Neural crest cell (in vitro differentiated cells): ENCODE data around the gene SART3. TPM values are rescaled to one million over a fixed set of nuclear protein-coding genes. Genes with fewer than 3 reads are reported as not detected.

Source experiments
- DNase-seq: peaks from one replicate; pipeline ENCODE4 v3.0.0; 2021; ENCODE audit warnings: low read depth, mixed read lengths, low spot score
- H3K27ac Mint-ChIP-seq: one replicate; pipeline ENCODE4 v1.8.0; 2021; ENCODE audit warnings: mild to moderate bottlenecking, mixed read lengths; ENCODE audit not compliant: unreplicated experiment
- H3K27me3 Mint-ChIP-seq: 2 replicates; pipeline ENCODE4 v1.8.0; 2021; ENCODE audit warnings: low read depth, mild to moderate bottlenecking, mixed read lengths
- H3K36me3 Mint-ChIP-seq: 2 replicates; pipeline ENCODE4 v1.8.0; 2021; ENCODE audit warnings: low read depth, mild to moderate bottlenecking, mixed read lengths
- H3K4me1 Mint-ChIP-seq: 2 replicates; pipeline ENCODE4 v1.8.0; 2021; ENCODE audit warnings: mixed read lengths
- H3K4me3 Mint-ChIP-seq: one replicate; pipeline ENCODE4 v1.8.0; 2021; ENCODE audit warnings: mild to moderate bottlenecking, mixed read lengths
- H3K9me3 Mint-ChIP-seq: 2 replicates; pipeline ENCODE4 v1.8.0; 2021; ENCODE audit warnings: mixed read lengths
- CTCF ChIP-seq: fragments of 200-600 bp; sonication (generic); conservative IDR thresholded peaks from 2 replicates; pipeline ENCODE4 v1.5.0; 2021; ENCODE audit warnings: antibody characterized with exemption, mild to moderate bottlenecking
- total RNA-seq: library from RNA; stranded (reverse); gene quantifications from 2 replicates; pipeline ENCODE4 v1.2.1, GENCODE V29; 2021

SART3 gene
- total RNA-seq, 1 donor from 2014 or later = 89.5 TPM

- no peak for TF ChIP-seq CTCF
- peaks cover 7% of the 10 kb centered on the region for H3K36me3 Mint-ChIP-seq
- no peaks in the 10 kb centered on the region for H3K9me3 Mint-ChIP-seq
- DNase-seq = no peak
- H3K27me3 Mint-ChIP-seq = no peaks in the 10 kb centered on the region
- H3K4me1 Mint-ChIP-seq = no peaks in the 10 kb centered on the region
- no peak overlapping the region for H3K27ac Mint-ChIP-seq
- no peak overlapping the region for H3K4me3 Mint-ChIP-seq
Measured at GRCh38 chr12:108543652-108544051, 17.3 kb downstream of the SART3 start.

- Mint-ChIP-seq H3K4me1 (no peaks in the 10 kb centered on the region), H3K27me3 (no peaks in the 10 kb centered on the region), H3K9me3 (no peaks in the 10 kb centered on the region), H3K36me3 (peaks cover 4% of the 10 kb centered on the region), H3K4me3 (no peak overlapping the region), H3K27ac (no peak overlapping the region)
- DNase-seq = no peak
- TF ChIP-seq CTCF = no peak
Measured at GRCh38 chr12:108542320-108542719, 18.7 kb downstream of the SART3 start.

DNA sequence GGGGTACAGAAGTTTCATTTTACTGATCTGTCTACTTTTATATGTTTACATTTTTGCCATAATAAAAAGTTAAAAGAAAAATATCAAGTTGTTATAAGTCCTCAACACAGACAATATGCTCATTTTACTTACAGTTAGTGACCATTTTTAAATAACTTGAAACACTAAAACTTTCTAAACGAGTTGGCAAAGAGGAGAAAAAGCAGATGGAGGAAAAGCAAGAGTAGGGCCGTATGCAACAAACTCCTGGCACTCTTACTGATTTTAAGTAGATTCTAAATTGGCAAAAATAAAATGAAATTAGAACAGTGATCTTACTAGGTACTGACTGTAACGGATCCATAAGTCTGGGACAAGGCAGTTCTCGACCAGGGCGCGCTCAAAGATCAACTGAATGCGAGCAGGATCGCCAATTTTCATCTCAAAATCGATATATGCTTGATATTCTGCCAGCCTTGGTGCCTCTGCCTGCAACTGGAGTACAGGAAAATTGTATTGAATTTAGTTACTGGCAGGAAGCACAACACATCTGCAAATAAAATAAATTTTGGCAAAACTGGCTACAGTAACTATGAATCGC is 22.3 kb downstream of the SART3 start:
- Mint-ChIP-seq H3K27me3 (no peaks in the 10 kb centered on the region), H3K36me3 (peaks cover 8% of the 10 kb centered on the region), H3K4me1 (no peaks in the 10 kb centered on the region), H3K4me3 (no peak overlapping the region), H3K27ac (no peak overlapping the region), H3K9me3 (no peaks in the 10 kb centered on the region)
- no peak for TF ChIP-seq CTCF
- DNase-seq = no peak

- no peak overlapping the region for H3K4me3 Mint-ChIP-seq
- H3K27ac Mint-ChIP-seq = no peak overlapping the region
- peaks cover 8% of the 10 kb centered on the region for H3K36me3 Mint-ChIP-seq
Measured at GRCh38 chr12:108538146-108538545, 22.8 kb downstream of the SART3 start.

DNA sequence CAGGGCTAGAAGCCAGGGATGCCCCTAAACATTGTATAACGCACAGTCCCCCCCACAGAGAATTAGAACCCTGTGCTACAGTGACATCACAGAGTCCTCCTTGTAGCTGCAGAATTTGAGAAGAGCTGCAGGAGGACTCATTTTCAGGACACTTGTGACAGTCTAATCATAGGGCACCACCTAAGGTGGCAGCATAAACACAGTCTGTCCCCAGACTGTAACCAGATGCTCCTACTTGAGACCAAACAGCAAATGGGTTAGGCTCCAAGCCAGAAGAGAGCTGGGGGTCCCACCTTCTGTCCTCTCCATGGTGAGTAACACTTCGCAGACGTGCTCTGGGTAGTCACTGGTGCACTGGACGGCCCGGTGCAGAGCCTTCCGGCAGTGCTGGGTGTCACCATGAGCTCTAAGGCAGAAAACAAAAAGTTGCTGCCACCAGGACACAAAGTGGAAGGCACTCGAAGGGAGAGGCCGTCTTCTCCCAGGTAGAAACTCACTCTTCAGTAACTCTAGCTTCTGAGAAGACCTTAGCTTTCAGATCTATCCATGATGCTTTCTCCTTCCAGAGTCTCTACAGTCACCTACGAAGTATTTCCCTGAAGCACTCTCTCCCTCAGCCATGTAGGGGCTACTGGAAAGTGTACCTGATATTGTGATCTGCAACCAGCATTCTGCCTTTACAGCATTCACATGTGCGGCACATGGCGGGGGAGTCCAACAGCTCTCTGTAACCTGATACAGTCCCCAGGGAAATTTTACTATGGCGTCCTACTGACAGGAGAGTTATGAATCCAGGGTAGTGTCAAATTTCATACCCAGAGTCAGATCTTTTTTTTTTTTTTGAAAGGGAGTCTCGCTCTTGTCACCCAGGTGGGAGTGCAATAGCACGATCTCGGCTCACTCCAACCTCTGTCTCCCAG is 28.8 kb downstream of the SART3 start:
- peaks cover 12% of the 10 kb centered on the region for H3K27me3 Mint-ChIP-seq
- peaks cover 30% of the 10 kb centered on the region for H3K36me3 Mint-ChIP-seq
- DNase-seq = no peak
- no peak overlapping the region for H3K27ac Mint-ChIP-seq
- H3K4me1 Mint-ChIP-seq = peaks cover 4% of the 10 kb centered on the region
- TF ChIP-seq CTCF = no peak
- no peak overlapping the region for H3K4me3 Mint-ChIP-seq
- H3K9me3 Mint-ChIP-seq = no peaks in the 10 kb centered on the region

More at GRCh38 chr12:108538146-108538545, 22.8 kb downstream of the SART3 start:
- DNase-seq = no peak
- Mint-ChIP-seq H3K9me3 (no peaks in the 10 kb centered on the region), H3K27me3 (no peaks in the 10 kb centered on the region), H3K4me1 (no peaks in the 10 kb centered on the region)
- no peak for TF ChIP-seq CTCF
